IMR-90 (cell line): ENCODE results near the gene RSRC1. TPM values are rescaled to one million over a fixed set of nuclear protein-coding genes. Genes with fewer than 3 reads are reported as not detected.

ENCODE experiments used
- ATAC-seq: fragments of 200-7000 bp; cut with Tn5 transposase; 2 replicates; pipeline ENCODE4 v1.9.1; 2020; ENCODE audit warnings: low read depth, mild to moderate bottlenecking, moderate library complexity
- BruUV-seq: library from RNA; stranded (reverse); fragments of 400-500 nt; replicated peaks from 2 replicates; lab custom pipeline; 2021; lab: Mats Ljungman, UMichigan
- CTCF ChIA-PET: fragments of 300-600 bp; formaldehyde crosslinking; extraction: SDS; loops from one replicate; lab custom pipeline; 2021; ENCODE audit warnings: antibody characterized with exemption; lab: Yijun Ruan, JAX
- POLR2A ChIA-PET: fragments of 300-600 bp; sonication (Branson Sonifier 250); formaldehyde crosslinking; loops from one replicate; lab custom pipeline; 2022; ENCODE audit warnings: antibody characterized with exemption; ENCODE audit not compliant: unreplicated experiment; lab: Charles Lee
- DNase-seq: peaks from one replicate; pipeline ENCODE4 v3.0.0; 2013
- H2AFZ ChIP-seq: replicated peaks from 2 replicates; pipeline ENCODE3; 2013; ENCODE audit warnings: low read length, mild to moderate bottlenecking; ENCODE audit not compliant: poor library complexity
- H2AK5ac ChIP-seq: 2 replicates; pipeline ENCODE4 v1.6.1; 2013; ENCODE audit warnings: low read depth, low read length, inconsistent platforms
- H2AK9ac ChIP-seq: replicated peaks from 2 replicates; pipeline ENCODE3; 2013; ENCODE audit warnings: mild to moderate bottlenecking, low read depth, low read length, moderate library complexity; ENCODE audit not compliant: poor library complexity
- H2BK120ac ChIP-seq: 2 replicates; pipeline ENCODE4 v1.6.1; 2013; ENCODE audit warnings: low read depth, low read length, inconsistent platforms
- H2BK15ac ChIP-seq: 3 replicates; pipeline ENCODE4 v1.6.1; 2013; ENCODE audit warnings: low read depth, low read length, inconsistent platforms
- H2BK20ac ChIP-seq: 2 replicates; pipeline ENCODE4 v1.6.1; 2013; ENCODE audit warnings: low read depth, mild to moderate bottlenecking, inconsistent platforms, low read length, moderate library complexity
- H2BK5ac ChIP-seq: 2 replicates; pipeline ENCODE4 v1.6.1; 2013; ENCODE audit warnings: mild to moderate bottlenecking, low read depth, low read length, inconsistent platforms; ENCODE audit not compliant: poor library complexity, severe bottlenecking
- H3K14ac ChIP-seq: replicated peaks from 2 replicates; pipeline ENCODE4 v1.6.1; 2013; ENCODE audit warnings: low read depth, low read length, inconsistent platforms
- H3K18ac ChIP-seq: 2 replicates; pipeline ENCODE4 v1.6.1; 2013; ENCODE audit warnings: low read depth, low read length, control low read depth
- H3K23ac ChIP-seq: 2 replicates; pipeline ENCODE4 v1.6.1; 2013; ENCODE audit warnings: low read depth, low read length, inconsistent platforms
- H3K27ac ChIP-seq: 2 replicates; pipeline ENCODE4 v1.5.1; 2013; ENCODE audit warnings: mild to moderate bottlenecking, control low read depth, low read length; ENCODE audit not compliant: insufficient read depth
- H3K27me3 ChIP-seq: 2 replicates; pipeline ENCODE4 v1.6.1; 2013; ENCODE audit warnings: low read length; ENCODE audit not compliant: control insufficient read depth, insufficient read depth
- H3K36me3 ChIP-seq: 2 replicates; pipeline ENCODE4 v1.6.1; 2013; ENCODE audit warnings: low read length, mixed read lengths; ENCODE audit not compliant: control insufficient read depth, insufficient read depth
- H3K4ac ChIP-seq: 2 replicates; pipeline ENCODE4 v1.6.1; 2013; ENCODE audit warnings: low read depth, low read length, inconsistent platforms
- H3K4me1 ChIP-seq: 2 replicates; pipeline ENCODE4 v1.6.1; 2013; ENCODE audit warnings: low read length, mixed read lengths; ENCODE audit not compliant: control insufficient read depth, insufficient read depth
- H3K4me2 ChIP-seq: 2 replicates; pipeline ENCODE4 v1.6.1; 2013; ENCODE audit warnings: low read depth, mild to moderate bottlenecking, control low read depth, low read length, moderate library complexity
- H3K4me3 ChIP-seq: 2 replicates; pipeline ENCODE4 v1.5.1; 2013; ENCODE audit warnings: low read depth, mild to moderate bottlenecking, control low read depth, low read length, moderate library complexity; ENCODE audit not compliant: insufficient read depth
- H3K56ac ChIP-seq: 2 replicates; pipeline ENCODE4 v1.6.1; 2013; ENCODE audit warnings: low read length, inconsistent platforms; ENCODE audit not compliant: insufficient read depth; ENCODE audit errors: extremely low read depth
- H3K79me1 ChIP-seq, 2 experiments: 2 replicates each; pipeline ENCODE4 v1.6.1; 2013; ENCODE audit warnings: low read length in 2 of 2, inconsistent platforms in 1 of 2, low read depth in 1 of 2
- H3K9ac ChIP-seq: 2 replicates; pipeline ENCODE4 v1.6.1; 2013; ENCODE audit warnings: low read depth, low read length, control low read depth
- H3K9me1 ChIP-seq: 2 replicates; pipeline ENCODE4 v1.6.1; 2013; ENCODE audit warnings: low read length, inconsistent platforms; ENCODE audit not compliant: insufficient read depth
- H3K9me3 ChIP-seq: 2 replicates; pipeline ENCODE4 v1.6.1; 2013; ENCODE audit warnings: low read length; ENCODE audit not compliant: control insufficient read depth, insufficient read depth
- H4K20me1 ChIP-seq: 2 replicates; pipeline ENCODE4 v1.6.1; 2013; ENCODE audit warnings: low read length, inconsistent platforms; ENCODE audit not compliant: insufficient read depth
- H4K5ac ChIP-seq: 2 replicates; pipeline ENCODE4 v1.6.1; 2013; ENCODE audit warnings: mild to moderate bottlenecking, low read depth, low read length, control low read depth
- H4K8ac ChIP-seq, 2 experiments: 2 replicates each; pipeline ENCODE4 v1.6.1; 2013; ENCODE audit warnings: low read depth in 2 of 2, low read length in 2 of 2, control low read depth in 1 of 2, inconsistent platforms in 1 of 2
- H4K91ac ChIP-seq: 2 replicates; pipeline ENCODE4 v1.6.1; 2013; ENCODE audit warnings: low read depth, low read length, inconsistent platforms; ENCODE audit not compliant: insufficient read depth
- BHLHE40 ChIP-seq: fragments of 150-350 bp; IDR thresholded peaks from 2 replicates; pipeline ENCODE4 v1.6.1; 2016; ENCODE audit warnings: mild to moderate bottlenecking, low read depth, low read length
- CEBPB ChIP-seq: IDR thresholded peaks from 2 replicates; pipeline ENCODE4 v1.6.1; 2012; ENCODE audit warnings: low read depth, low read length, improper control_type of control experiment
- CHD1 ChIP-seq: IDR thresholded peaks from 2 replicates; pipeline ENCODE4 v1.6.1; 2012; ENCODE audit warnings: low read depth, low read length, improper control_type of control experiment
- CTCF ChIP-seq: conservative IDR thresholded peaks from 2 replicates; pipeline ENCODE4 v1.5.1; 2012; ENCODE audit warnings: mild to moderate bottlenecking, low read depth, low read length, improper control_type of control experiment
- ELK1 ChIP-seq: fragments of 150-350 bp; IDR thresholded peaks from 2 replicates; pipeline ENCODE4 v1.6.1; 2016; ENCODE audit warnings: low read depth, mild to moderate bottlenecking, low read length, moderate library complexity, borderline replicate concordance
- FOS ChIP-seq: fragments of 150-350 bp; IDR thresholded peaks from 2 replicates; pipeline ENCODE4 v1.6.1; 2016; ENCODE audit warnings: low read depth, low read length
- MAFK ChIP-seq: IDR thresholded peaks from 2 replicates; pipeline ENCODE4 v1.6.1; 2012; ENCODE audit warnings: low read depth, low read length, improper control_type of control experiment
- MAZ ChIP-seq: IDR thresholded peaks from 2 replicates; pipeline ENCODE4 v1.6.1; 2012; ENCODE audit warnings: low read depth, mild to moderate bottlenecking, low read length, improper control_type of control experiment, moderate library complexity, borderline replicate concordance
- MXI1 ChIP-seq: IDR thresholded peaks from 2 replicates; pipeline ENCODE4 v1.6.1; 2012; ENCODE audit warnings: low read depth, mild to moderate bottlenecking, low read length, moderate library complexity, borderline replicate concordance
- NFE2L2 ChIP-seq: fragments of 150-350 bp; IDR thresholded peaks from 2 replicates; pipeline ENCODE4 v1.6.1; 2016; ENCODE audit warnings: low read depth, mild to moderate bottlenecking, low read length
- POLR2A ChIP-seq: IDR thresholded peaks from 2 replicates; pipeline ENCODE4 v1.6.1; 2012; ENCODE audit warnings: mild to moderate bottlenecking, low read depth, low read length
- RAD21 ChIP-seq: IDR thresholded peaks from 2 replicates; pipeline ENCODE4 v1.6.1; 2012; ENCODE audit warnings: low read length, improper control_type of control experiment
- RCOR1 ChIP-seq: IDR thresholded peaks from 2 replicates; pipeline ENCODE4 v1.6.1; 2012; ENCODE audit warnings: mild to moderate bottlenecking, low read length, improper control_type of control experiment; ENCODE audit not compliant: insufficient replicate concordance
- RFX5 ChIP-seq: IDR thresholded peaks from 2 replicates; pipeline ENCODE4 v1.8.0; 2012; ENCODE audit warnings: low read depth, mild to moderate bottlenecking, low read length, moderate library complexity
- SMC3 ChIP-seq: fragments of 150-350 bp; IDR thresholded peaks from 2 replicates; pipeline ENCODE4 v1.6.1; 2016; ENCODE audit warnings: low read depth, mild to moderate bottlenecking, antibody characterized with exemption, low read length, moderate library complexity
- USF2 ChIP-seq: fragments of 150-350 bp; IDR thresholded peaks from 2 replicates; pipeline ENCODE4 v1.6.1; 2017; ENCODE audit warnings: mild to moderate bottlenecking, antibody characterized with exemption, low read length, low read depth
- WGBS, 2 experiments: methylation state at CpG; one replicate each; pipeline versions ENCODE4 v1.1.5 to v1.1.7; 2013; ENCODE audit warnings: missing lambda C conversion rate in 2 of 2; ENCODE audit not compliant: insufficient read length in 1 of 2; ENCODE audit errors: extremely low coverage in 2 of 2; 5-methylcytosine and 5-hydroxymethylcytosine counted together
- dilution Hi-C: fragments of 300-500 bp; cut with HindIII; formaldehyde crosslinking; loops from one replicate; pipeline ENCODE4 v1.14.3; 2018; ENCODE audit warnings: low sequenced_read_pairs; ENCODE audit not compliant: unreplicated experiment
- in situ Hi-C: fragments of 300-500 bp; cut with MboI; formaldehyde crosslinking; loops from 3 replicates; pipeline ENCODE4 v1.14.3; 2019; ENCODE audit warnings: low sequenced_read_pairs, inconsistent platforms, mixed read lengths
- intact Hi-C: fragments of 100-400 bp; cut with micrococcal nuclease; formaldehyde crosslinking; loops from 2 replicates; pipeline ENCODE4 v1.10.0; 2022
- polyA plus RNA-seq, 3 experiments: library from polyadenylated mRNA; depleted of rRNA; stranded (reverse); fragments of >200 nt; gene quantifications; 2 replicates each; pipeline ENCODE4 v1.2.3, GENCODE V29; 2012; ENCODE audit warnings: low replicate concordance in 1 of 3
- total RNA-seq: library from RNA; depleted of rRNA; stranded (reverse); fragments of >200 nt; gene quantifications from 2 replicates; pipeline ENCODE4 v1.2.3, GENCODE V29; 2012

RSRC1 gene
- total and polyA plus RNA-seq, 2 of the 4 experiments (the other 2 are of a cell fraction), result 3.8 to 41.8 TPM

- Histone ChIP-seq H4K91ac (no peak overlapping the region), H2BK15ac (no peak overlapping the region), H2BK5ac (no peak overlapping the region), H3K14ac (no peak overlapping the region), H3K56ac (no peak overlapping the region), H3K27me3 (no peaks in the 10 kb centered on the region), H2AFZ (no peak overlapping the region), H2AK5ac (no peak overlapping the region), H3K9me3 (peaks cover 3% of the 10 kb centered on the region; the same call in 1 of the 2 replicates), H3K27ac (no peak overlapping the region), H3K4me2 (no peak overlapping the region), H2BK120ac (no peak overlapping the region), H3K4ac (no peak overlapping the region), H4K5ac (no peak overlapping the region), H3K23ac (no peak overlapping the region), H2BK20ac (no peak overlapping the region), H2AK9ac (no peak overlapping the region), H3K4me1 (no peaks in the 10 kb centered on the region; the same call in 1 of the 2 replicates), H3K79me1 (no peaks in the 10 kb centered on the region; a peak in 1 of 4 replicates), H4K8ac (no peak overlapping the region), H4K20me1 (0 out of 2 replicates have a peak, but pooled peaks cover 5% of the 10 kb centered on the region), H3K4me3 (no peak overlapping the region), H3K9me1 (no peaks in the 10 kb centered on the region), H3K36me3 (no peaks in the 10 kb centered on the region), H3K9ac (no peak overlapping the region), H3K18ac (no peak overlapping the region)
- BruUV-seq, result no TSS peak
- POLR2A ChIA-PET, result no interaction called here
- WGBS, 2 experiments, result no CpG with 5 or more reads among the region's 3 CpGs
- in situ Hi-C loops (no loop called here), intact Hi-C loops (loop anchor here (5.0 kb wide), 1 partner anchor 47 kb away; the partner anchor contains the start of gene RSRC1), dilution Hi-C loops (no loop called here)
- peak; percentile 9 for DNase-seq
- ATAC-seq, result no peak
- no peak for TF ChIP-seq RFX5
- no peak for TF ChIP-seq ELK1
- TF ChIP-seq NFE2L2, result no peak
- TF ChIP-seq RAD21, result no peak
- TF ChIP-seq MXI1, result no peak
- TF ChIP-seq USF2, result no peak
- no peak for TF ChIP-seq MAZ
- no peak for TF ChIP-seq BHLHE40
- TF ChIP-seq MAFK, result no peak
- TF ChIP-seq SMC3, result no peak
- no peak for TF ChIP-seq CHD1
- TF ChIP-seq CEBPB, result no peak
- TF ChIP-seq CTCF, result no peak
- TF ChIP-seq FOS, result no peak
- TF ChIP-seq POLR2A, result no peak
- no peak for TF ChIP-seq RCOR1
- CTCF ChIA-PET, result interaction anchor here (0.8 kb wide), 1 partner anchor 8 kb away, joined by 3 read pairs; no protein-coding TSS in a partner anchor
Observed at GRCh38 chr3:158159714-158160113, 49.8 kb downstream of the RSRC1 start.
